HEK293T (cell line): ENCODE measurements around the gene SH2D4B.

Experiments used
- ARNT ChIP-seq: fragments of 450-650 bp; IDR thresholded peaks from 2 replicates; pipeline ENCODE4 v1.6.1; 2017; ENCODE audit warnings: mild to moderate bottlenecking
- BHLHE40 ChIP-seq: fragments of 450-650 bp; IDR thresholded peaks from 2 replicates; pipeline ENCODE4 v1.6.1; 2016; ENCODE audit warnings: mild to moderate bottlenecking, moderate library complexity, borderline replicate concordance
- CTBP1 ChIP-seq: fragments of 450-650 bp; IDR thresholded peaks from 2 replicates; pipeline ENCODE4 v1.6.1; 2016; ENCODE audit warnings: borderline replicate concordance
- FOXA1 ChIP-seq: fragments of 450-650 bp; IDR thresholded peaks from 2 replicates; pipeline ENCODE4 v1.6.1; 2016; ENCODE audit warnings: mild to moderate bottlenecking
- FOXM1 ChIP-seq: fragments of 450-650 bp; IDR thresholded peaks from 2 replicates; pipeline ENCODE4 v1.6.1; 2017; ENCODE audit warnings: mild to moderate bottlenecking, borderline replicate concordance
- HDGF ChIP-seq: fragments of 450-650 bp; IDR thresholded peaks from 2 replicates; pipeline ENCODE4 v1.6.1; 2017; ENCODE audit warnings: antibody characterized with exemption, borderline replicate concordance
- LEF1 ChIP-seq: fragments of 450-650 bp; IDR thresholded peaks from 2 replicates; pipeline ENCODE4 v1.6.1; 2017; ENCODE audit warnings: mild to moderate bottlenecking, borderline replicate concordance
- SP1 ChIP-seq: fragments of 450-650 bp; IDR thresholded peaks from 2 replicates; pipeline ENCODE4 v1.6.1; 2017
- TARDBP ChIP-seq: fragments of 450-650 bp; IDR thresholded peaks from 2 replicates; pipeline ENCODE4 v1.6.1; 2016
- TF ChIP-seq, protein P1 (sequence below): fragments of 450-650 bp; IDR thresholded peaks from 2 replicates; pipeline ENCODE4 v1.6.1; 2016

- TF ChIP-seq, protein P1, sequence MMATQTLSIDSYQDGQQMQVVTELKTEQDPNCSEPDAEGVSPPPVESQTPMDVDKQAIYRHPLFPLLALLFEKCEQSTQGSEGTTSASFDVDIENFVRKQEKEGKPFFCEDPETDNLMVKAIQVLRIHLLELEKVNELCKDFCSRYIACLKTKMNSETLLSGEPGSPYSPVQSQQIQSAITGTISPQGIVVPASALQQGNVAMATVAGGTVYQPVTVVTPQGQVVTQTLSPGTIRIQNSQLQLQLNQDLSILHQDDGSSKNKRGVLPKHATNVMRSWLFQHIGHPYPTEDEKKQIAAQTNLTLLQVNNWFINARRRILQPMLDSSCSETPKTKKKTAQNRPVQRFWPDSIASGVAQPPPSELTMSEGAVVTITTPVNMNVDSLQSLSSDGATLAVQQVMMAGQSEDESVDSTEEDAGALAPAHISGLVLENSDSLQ: no peak
- TF ChIP-seq ARNT: no peak
- TF ChIP-seq SP1: no peak
- no peak for TF ChIP-seq FOXA1
- no peak for TF ChIP-seq FOXM1
- no peak for TF ChIP-seq CTBP1
- no peak for TF ChIP-seq BHLHE40
- no peak for TF ChIP-seq TARDBP
- TF ChIP-seq LEF1: no peak
- TF ChIP-seq HDGF: no peak
Observed at GRCh38 chr10:80685355-80685754, 147.7 kb downstream of the SH2D4B start.
